K562 (cell line): Measurements from ENCODE around the gene C1orf216. TPM values are rescaled to one million over a fixed set of nuclear protein-coding genes. Genes with fewer than 3 reads are reported as not detected.
A peak's percentile ranks its signal among the peaks of the same experiment; 100 is the strongest.

Experiments used
- ATAC-seq: fragments of 200-7000 bp; cut with Tn5 transposase; 3 replicates; pipeline ENCODE4 v1.9.1; 2020; ENCODE audit warnings: moderate library complexity
- BruUV-seq: library from RNA; stranded (reverse); fragments of 400-500 nt; replicated peaks from 2 replicates; lab custom pipeline; 2021; lab: Mats Ljungman, UMichigan
- CTCF ChIA-PET: fragments of 300-600 bp; formaldehyde crosslinking; extraction: SDS; loops from one replicate; lab custom pipeline; 2021; ENCODE audit warnings: low intra/inter-chr PET ratio; lab: Yijun Ruan, JAX
- POLR2A ChIA-PET: fragments of 300-600, 350-650 bp; sonication (Branson Sonifier 250); formaldehyde crosslinking; extraction: SDS; loops from one replicate; lab custom pipeline; 2021; ENCODE audit warnings: antibody characterized with exemption, inconsistent platforms; lab: Yijun Ruan, JAX
- DNase-seq, 4 experiments: peaks; one replicate each; pipeline versions ENCODE4 v3.0.0 to v3.0.0-alpha.2; 2011 to 2018; ENCODE audit warnings: low spot score in 3 of 4, mixed read lengths in 3 of 4; ENCODE audit errors: extremely low read depth in 1 of 4
- FAIRE-seq: peaks from 2 replicates; lab custom pipeline; 2011; peaks lifted over from hg19 to GRCh38; lab: Jason Lieb, UNC
- H2AFZ ChIP-seq: 2 replicates; pipeline ENCODE4 v1.6.0; 2011; ENCODE audit warnings: low read depth, low read length, control low read depth, inconsistent platforms
- H3K27ac ChIP-seq: fragments of 200-600 bp; 3 replicates; pipeline ENCODE4 v1.8.0; 2011; ENCODE audit warnings: low read depth, mild to moderate bottlenecking, control low read depth, inconsistent platforms, low read length, moderate library complexity, mixed read lengths; ENCODE audit errors: extremely low read depth
- H3K27me3 ChIP-seq, 2 experiments: fragments of 300-600 bp in 1 of 2; 2 replicates in 1 of 2; 3 replicates in 1 of 2; pipeline versions ENCODE4 v1.6.0 to v1.8.0; 2011; ENCODE audit warnings: inconsistent platforms in 2 of 2, low read length in 2 of 2, mild to moderate bottlenecking in 1 of 2, mixed read lengths in 1 of 2, moderate library complexity in 1 of 2; ENCODE audit not compliant: control insufficient read depth in 2 of 2, insufficient read depth in 2 of 2
- H3K36me3 ChIP-seq: fragments of 300-600 bp; 3 replicates; pipeline ENCODE4 v1.8.0; 2011; ENCODE audit warnings: mild to moderate bottlenecking, low read length, inconsistent platforms; ENCODE audit not compliant: control insufficient read depth, insufficient read depth
- H3K4me1 ChIP-seq, 2 experiments: fragments of 200-600 bp in 1 of 2; replicated peaks in 1 of 2; 2 replicates in 1 of 2; 3 replicates in 1 of 2; pipeline versions ENCODE4 v1.5.1 to v1.8.0; 2011; ENCODE audit warnings: inconsistent platforms in 2 of 2, low read length in 2 of 2, mild to moderate bottlenecking in 1 of 2, mixed read lengths in 1 of 2, moderate library complexity in 1 of 2; ENCODE audit not compliant: control insufficient read depth in 2 of 2, insufficient read depth in 2 of 2
- H3K4me2 ChIP-seq: 2 replicates; pipeline ENCODE4 v1.6.1; 2011; ENCODE audit warnings: low read length, control low read depth, inconsistent platforms, mixed read lengths; ENCODE audit not compliant: insufficient read depth
- H3K4me3 ChIP-seq: fragments of 200-600 bp; sonication (generic), shearing (Covaris generic); 2 replicates; pipeline ENCODE4 v1.5.1; 2016; ENCODE audit warnings: control low read depth, inconsistent platforms
- H3K79me2 ChIP-seq: fragments of 200-600 bp; 3 replicates; pipeline ENCODE4 v1.8.0; 2011; ENCODE audit warnings: low read length, inconsistent platforms; ENCODE audit not compliant: control insufficient read depth, insufficient read depth
- H3K9ac ChIP-seq, 2 experiments: 2 replicates each; pipeline versions ENCODE4 v1.6.0 to v1.6.1; 2011; ENCODE audit warnings: low read depth in 2 of 2, low read length in 2 of 2, control low read depth in 1 of 2, inconsistent platforms in 1 of 2, mild to moderate bottlenecking in 1 of 2, mixed read lengths in 1 of 2; ENCODE audit not compliant: insufficient read depth in 1 of 2
- H3K9me1 ChIP-seq: one replicate; pipeline ENCODE4 v1.6.0; 2011; ENCODE audit warnings: inconsistent platforms, mild to moderate bottlenecking, low read length, moderate library complexity; ENCODE audit not compliant: control insufficient read depth, insufficient read depth
- H3K9me3 ChIP-seq: replicated peaks from 2 replicates; pipeline ENCODE4 v1.5.1; 2011; ENCODE audit warnings: low read depth, low read length, inconsistent platforms; ENCODE audit not compliant: control insufficient read depth, insufficient read depth
- H4K20me1 ChIP-seq: replicated peaks from 2 replicates; pipeline ENCODE4 v1.6.1; 2011; ENCODE audit warnings: low read length, inconsistent platforms, mixed read lengths; ENCODE audit not compliant: control insufficient read depth, insufficient read depth
- ADNP ChIP-seq: fragments of 200-800 bp; sonication (Bioruptor generic); IDR thresholded peaks from 2 replicates; pipeline ENCODE4 v1.6.1; 2016; ENCODE audit warnings: missing genetic modification characterization, missing compliant biosample characterization
- ARID3A ChIP-seq: IDR thresholded peaks from 2 replicates; pipeline ENCODE4 v1.6.1; 2012; ENCODE audit warnings: low read depth, low read length, improper control_type of control experiment, borderline replicate concordance
- ASH1L ChIP-seq: fragments of 450-650 bp; IDR thresholded peaks from 2 replicates; pipeline ENCODE4 v1.6.1; 2018; ENCODE audit warnings: borderline replicate concordance, mild to moderate bottlenecking, low read depth; ENCODE audit not compliant: partially characterized antibody
- BDP1 ChIP-seq: IDR thresholded peaks from 3 replicates; pipeline ENCODE4 v1.6.1; 2011; ENCODE audit not compliant: insufficient read length, insufficient read depth
- C11orf30 ChIP-seq: fragments of 450-650 bp; IDR thresholded peaks from 2 replicates; pipeline ENCODE4 v1.6.1; 2016; ENCODE audit warnings: low read depth, mild to moderate bottlenecking
- CHD1 ChIP-seq: fragments of 200-600 bp; sonication (generic); IDR thresholded peaks from one replicate; pipeline ENCODE4 v1.6.1; 2012; ENCODE audit warnings: mild to moderate bottlenecking, moderate library complexity, low read length, inconsistent platforms
- DMBX1 ChIP-seq: fragments of 250-450 bp; sonication (Bioruptor Pico); IDR thresholded peaks from 2 replicates; pipeline ENCODE4 v1.8.0; 2022; ENCODE audit warnings: inconsistent platforms, mild to moderate bottlenecking, moderate library complexity, borderline replicate concordance
- GTF2A2 ChIP-seq: IDR thresholded peaks from 2 replicates; pipeline ENCODE4 v1.6.1; 2016; ENCODE audit warnings: mild to moderate bottlenecking, missing genetic modification characterization, missing compliant biosample characterization
- HDAC3 ChIP-seq: fragments of 450-650 bp; IDR thresholded peaks from 2 replicates; pipeline ENCODE4 v1.6.1; 2018; ENCODE audit warnings: borderline replicate concordance, mild to moderate bottlenecking, moderate library complexity; ENCODE audit not compliant: partially characterized antibody
- MAFF ChIP-seq: IDR thresholded peaks from 2 replicates; pipeline ENCODE4 v1.6.1; 2012; ENCODE audit warnings: low read length, improper control_type of control experiment
- MAFG ChIP-seq: fragments of 450-650 bp; conservative IDR thresholded peaks from 2 replicates; pipeline ENCODE4 v1.6.1; 2016; ENCODE audit warnings: missing genetic modification characterization, missing compliant biosample characterization
- MAFK ChIP-seq: IDR thresholded peaks from 2 replicates; pipeline ENCODE4 v1.6.1; 2011; ENCODE audit warnings: low read length, improper control_type of control experiment
- POLR2A ChIP-seq: fragments of 450-650 bp; conservative IDR thresholded peaks from 2 replicates; pipeline ENCODE4 v1.6.1; 2016
- SAP30 ChIP-seq: fragments of 200-600 bp; sonication (generic); IDR thresholded peaks from 2 replicates; pipeline ENCODE4 v1.6.1; 2012; ENCODE audit warnings: borderline replicate concordance, low read depth, mild to moderate bottlenecking, moderate library complexity, low read length, control low read depth, inconsistent platforms; ENCODE audit not compliant: insufficient read depth, poor library complexity, severe bottlenecking
- ZNF316 ChIP-seq: fragments of 450-650 bp; IDR thresholded peaks from 2 replicates; pipeline ENCODE4 v1.6.1; 2016
- ZNF764 ChIP-seq: fragments of 250-450 bp; sonication (Bioruptor Pico); IDR thresholded peaks from 2 replicates; pipeline ENCODE4 v1.4.0; 2020; ENCODE audit warnings: low read depth, mild to moderate bottlenecking, moderate library complexity
- WGBS: fragments of 100-300 bp; shearing (Covaris generic); methylation state at CpG from one replicate; pipeline ENCODE4 v1.1.6; 2016; ENCODE audit warnings: low coverage, mixed read lengths; ENCODE audit not compliant: insufficient coverage; ENCODE audit errors: missing lambda C conversion rate; 5-methylcytosine and 5-hydroxymethylcytosine counted together
- in situ Hi-C: fragments of 300-500 bp; cut with MboI; formaldehyde crosslinking; loops from 4 replicates; pipeline ENCODE4 v1.15.0; 2018; ENCODE audit warnings: inconsistent platforms, mixed read lengths
- intact Hi-C: fragments of 100-400 bp; cut with micrococcal nuclease; formaldehyde crosslinking; loops from 2 replicates; pipeline ENCODE4 v1.14.2; 2022
- polyA plus RNA-seq, 8 experiments: library from polyadenylated mRNA; depleted of rRNA in 4 of 8; stranded (reverse) in 5 of 8; unstranded in 3 of 8; fragments of >200 nt; fragmentation: Nextera tagmentation in 2 of 8; fragmentation: Illumina TruSeq in 1 of 8; extraction: Ambion mirVana in 2 of 8; extraction: Trizol in 1 of 8; gene quantifications; 2 replicates each; pipeline versions ENCODE4 v1.2.1 to v1.2.3, GENCODE V29; 2011 to 2014; ENCODE audit warnings: inconsistent platforms in 1 of 8, missing spikeins in 1 of 8
- total RNA-seq, 7 experiments: library from RNA; depleted of rRNA in 6 of 7; stranded (reverse); fragments of >200 nt in 6 of 7; fragmentation: Illumina TruSeq in 2 of 7; extraction: Trizol in 2 of 7; gene quantifications; 2 replicates each; pipeline versions ENCODE4 v1.2.1 to v1.2.3, GENCODE V29; 2011 to 2021; ENCODE audit warnings: low replicate concordance in 1 of 7

Gene C1orf216
- total and polyA plus RNA-seq, 9 of the 15 experiments (the other 6 are each of a cell fraction or from before 2014, with no cell fraction given): 3.4 to 25.1 (median 15.0) TPM

GRCh38 chr1:35745124-35745730 is 26.5 kb upstream of the C1orf216 start:
- Histone ChIP-seq H3K4me3 (no peak overlapping the region), H3K9me3 (no peaks in the 10 kb centered on the region), H3K4me2 (no peak overlapping the region), H4K20me1 (no peaks in the 10 kb centered on the region), H3K9ac (no peak overlapping the region), H3K36me3 (peaks cover 87% of the 10 kb centered on the region; the same call in 2 of the 3 replicates), H3K27ac (no peak overlapping the region), H3K4me1 (no peaks in the 10 kb centered on the region), H3K79me2 (no peaks in the 10 kb centered on the region), H2AFZ (no peak overlapping the region), H3K27me3 (no peaks in the 10 kb centered on the region), H3K9me1 (no peaks in the 10 kb centered on the region)
- no peak for DNase-seq
- ChIA-PET CTCF (no interaction called here), POLR2A (interaction anchor here (0.6 to 1.4 kb wide), 4 partner anchors 8 to 234 kb away, joined by 3 to 4 read pairs (median 3); no protein-coding TSS in a partner anchor)
- FAIRE-seq: no peak
- TF ChIP-seq MAFK: peak; percentile 66
- TF ChIP-seq DMBX1 (CRISPR knock-in tag): no peak
- TF ChIP-seq MAFG (tag): peak; percentile 55
- peak; percentile 83 for TF ChIP-seq MAFF
- TF ChIP-seq ZNF316: peak; percentile 82
- peak; percentile 75 for TF ChIP-seq C11orf30
- ATAC-seq: no peak
- intact Hi-C loops: no loop called here
- in situ Hi-C loops: no loop called here
- WGBS: 100% methylated on average over 1 of the region's 1 CpG
- BruUV-seq: no TSS peak

GRCh38 chr1:35737120-35737519 is 18.4 kb upstream of the C1orf216 start:
- no peak overlapping the region for H3K4me3 ChIP-seq
- H3K36me3 ChIP-seq: peaks cover 90% of the 10 kb centered on the region
- H3K9me3 ChIP-seq: no peaks in the 10 kb centered on the region
- H3K4me2 ChIP-seq: no peak overlapping the region
- H3K27ac ChIP-seq: no peak overlapping the region
- POLR2A ChIA-PET: interaction anchor here (0.6 to 2.1 kb wide), 5 partner anchors 10 to 27 kb away, joined by 3 to 12 read pairs (median 3); no protein-coding TSS in a partner anchor
- no peak overlapping the region for H3K9ac ChIP-seq
- no peak for FAIRE-seq
- H4K20me1 ChIP-seq: no peaks in the 10 kb centered on the region
- TF ChIP-seq ZNF764 (CRISPR knock-in tag): no peak
- TF ChIP-seq ASH1L: no peak
- TF ChIP-seq ARID3A: no peak
- no peak for TF ChIP-seq ADNP (tag)
- TF ChIP-seq CHD1: no peak
- TF ChIP-seq GTF2A2 (tag): no peak
- TF ChIP-seq POLR2A: no peak
- no peak for TF ChIP-seq SAP30
- TF ChIP-seq HDAC3: no peak
- no peak for TF ChIP-seq BDP1
- intact Hi-C loops: no loop called here
- no TSS peak for BruUV-seq
- H3K4me1 ChIP-seq: no peaks in the 10 kb centered on the region
- in situ Hi-C loops: no loop called here
- DNase-seq: no peak
- H2AFZ ChIP-seq: no peak overlapping the region
- no peaks in the 10 kb centered on the region for H3K79me2 ChIP-seq
- no peak for ATAC-seq
- no peaks in the 10 kb centered on the region for H3K9me1 ChIP-seq
- CTCF ChIA-PET: no interaction called here
- WGBS: 72% methylated on average over 1 of the region's 1 CpG
- H3K27me3 ChIP-seq: no peaks in the 10 kb centered on the region
